OCI-LY3 (cell line): ENCODE measurements around the gene ZAP70.

Experiments
- EZH2phosphoT487 ChIP-seq: fragments of 200-600 bp; shearing (Covaris generic); IDR thresholded peaks from 2 replicates; pipeline ENCODE4 v1.6.1; 2018; ENCODE audit warnings: antibody characterized with exemption, mixed run types, low read depth
- TF ChIP-seq, protein P1 (sequence below): fragments of 200-600, 300-600 bp; sonication (generic); IDR thresholded peaks from 2 replicates; pipeline ENCODE4 v1.5.1; 2014; ENCODE audit warnings: antibody characterized with exemption, low read length, low read depth

DNA sequence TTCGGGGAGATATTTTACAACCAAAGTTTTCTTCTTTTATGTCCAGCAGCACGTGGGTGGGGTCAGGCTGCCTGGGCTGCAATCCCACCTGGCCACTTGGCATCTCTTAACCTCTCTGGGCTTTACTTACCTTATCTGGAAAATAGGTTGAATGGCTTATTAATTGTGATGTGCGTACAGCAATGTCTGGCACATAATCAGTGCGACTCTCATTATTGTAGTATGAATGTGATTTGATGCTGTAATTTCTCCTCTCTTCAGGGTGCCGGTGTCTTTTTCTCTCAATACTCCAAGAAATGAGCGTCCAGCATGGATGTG lies 2.0 kb upstream of the ZAP70 start:
- TF ChIP-seq, protein P1, sequence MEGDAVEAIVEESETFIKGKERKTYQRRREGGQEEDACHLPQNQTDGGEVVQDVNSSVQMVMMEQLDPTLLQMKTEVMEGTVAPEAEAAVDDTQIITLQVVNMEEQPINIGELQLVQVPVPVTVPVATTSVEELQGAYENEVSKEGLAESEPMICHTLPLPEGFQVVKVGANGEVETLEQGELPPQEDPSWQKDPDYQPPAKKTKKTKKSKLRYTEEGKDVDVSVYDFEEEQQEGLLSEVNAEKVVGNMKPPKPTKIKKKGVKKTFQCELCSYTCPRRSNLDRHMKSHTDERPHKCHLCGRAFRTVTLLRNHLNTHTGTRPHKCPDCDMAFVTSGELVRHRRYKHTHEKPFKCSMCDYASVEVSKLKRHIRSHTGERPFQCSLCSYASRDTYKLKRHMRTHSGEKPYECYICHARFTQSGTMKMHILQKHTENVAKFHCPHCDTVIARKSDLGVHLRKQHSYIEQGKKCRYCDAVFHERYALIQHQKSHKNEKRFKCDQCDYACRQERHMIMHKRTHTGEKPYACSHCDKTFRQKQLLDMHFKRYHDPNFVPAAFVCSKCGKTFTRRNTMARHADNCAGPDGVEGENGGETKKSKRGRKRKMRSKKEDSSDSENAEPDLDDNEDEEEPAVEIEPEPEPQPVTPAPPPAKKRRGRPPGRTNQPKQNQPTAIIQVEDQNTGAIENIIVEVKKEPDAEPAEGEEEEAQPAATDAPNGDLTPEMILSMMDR: no peak
- TF ChIP-seq EZH2phosphoT487: no peak
